A549 (cell line): ENCODE results near the gene OIP5. TPM values are rescaled to one million over a fixed set of nuclear protein-coding genes. Genes with fewer than 3 reads are reported as not detected.

Experiments
- ATAC-seq, 2 experiments: fragments of 200-7000 bp in 1 of 2; fragments of >200 bp in 1 of 2; cut with Nextera tagmentation in 1 of 2; cut with Tn5 transposase in 1 of 2; 3 replicates each; pipeline versions ENCODE4 v1.8.0 to v1.9.1; 2018 to 2020; ENCODE audit warnings: mild to moderate bottlenecking in 1 of 2, moderate library complexity in 1 of 2
- CTCF ChIA-PET: fragments of 300-600 bp; sonication (Branson Sonifier 250); formaldehyde crosslinking; extraction: SDS; loops from one replicate; lab custom pipeline; 2021; ENCODE audit warnings: antibody characterized with exemption, inconsistent platforms; lab: Yijun Ruan, JAX
- POLR2A ChIA-PET: fragments of 350-600 bp; formaldehyde crosslinking; extraction: SDS; loops from one replicate; lab custom pipeline; 2021; ENCODE audit warnings: antibody characterized with exemption, inconsistent platforms; lab: Yijun Ruan, JAX
- DNase-seq, 2 experiments: peaks; one replicate each; pipeline versions ENCODE4 v3.0.0 to v3.0.0-alpha.2; 2011 to 2016; ENCODE audit warnings: low read depth in 1 of 2, low spot score in 1 of 2
- FAIRE-seq: peaks from 2 replicates; lab custom pipeline; 2011; peaks lifted over from hg19 to GRCh38; lab: Jason Lieb, UNC
- H3K27ac ChIP-seq, 2 experiments: fragments of >200 bp; sonication (Bioruptor Twin); formaldehyde crosslinking; 3 replicates each; pipeline ENCODE4 v1.5.1; 2016 to 2017
- H3K4me1 ChIP-seq: fragments of >200 bp; sonication (Bioruptor Twin); formaldehyde crosslinking; 3 replicates; pipeline ENCODE4 v1.6.1; 2016
- H3K4me2 ChIP-seq: fragments of >200 bp; sonication (Bioruptor Twin); formaldehyde crosslinking; 3 replicates; pipeline ENCODE4 v1.6.1; 2016
- H3K4me3 ChIP-seq: fragments of >200 bp; sonication (Bioruptor Twin); formaldehyde crosslinking; 3 replicates; pipeline ENCODE4 v1.5.1; 2016
- H3K9me3 ChIP-seq: fragments of >200 bp; sonication (Bioruptor Twin); formaldehyde crosslinking; 3 replicates; pipeline ENCODE4 v1.6.1; 2016
- EHMT2 ChIP-seq: fragments of 200-600 bp; sonication (generic); IDR thresholded peaks from 2 replicates; pipeline ENCODE4 v1.6.1; 2016; ENCODE audit warnings: antibody characterized with exemption, low read depth, mild to moderate bottlenecking, moderate library complexity
- FOXS1 ChIP-seq: fragments of 250-450 bp; sonication (Bioruptor Pico); IDR thresholded peaks from 2 replicates; pipeline ENCODE4 v1.5.0; 2020; ENCODE audit warnings: mild to moderate bottlenecking, moderate library complexity
- HOXA7 ChIP-seq: fragments of 250-450 bp; sonication (Bioruptor Pico); IDR thresholded peaks from 2 replicates; pipeline ENCODE4 v1.5.0; 2020; ENCODE audit warnings: mild to moderate bottlenecking, moderate library complexity
- HOXB13 ChIP-seq: fragments of 250-450 bp; sonication (Bioruptor Pico); IDR thresholded peaks from 2 replicates; pipeline ENCODE4 v1.5.0; 2020; ENCODE audit warnings: low read depth, mild to moderate bottlenecking, moderate library complexity
- KDM1A ChIP-seq: fragments of 200-600 bp; sonication (generic); IDR thresholded peaks from 2 replicates; pipeline ENCODE4 v1.6.1; 2016; ENCODE audit warnings: low read depth, mild to moderate bottlenecking
- MAZ ChIP-seq: fragments of 150-350 bp; IDR thresholded peaks from 2 replicates; pipeline ENCODE4 v1.6.1; 2014; ENCODE audit warnings: antibody characterized with exemption, low read depth, low read length, borderline replicate concordance
- NPAS2 ChIP-seq: fragments of 250-450 bp; sonication (Bioruptor Pico); IDR thresholded peaks from 2 replicates; pipeline ENCODE4 v1.8.0; 2022; ENCODE audit warnings: mild to moderate bottlenecking, moderate library complexity, borderline replicate concordance
- NR3C1 ChIP-seq: fragments of >200 bp; sonication (Bioruptor Twin); formaldehyde crosslinking; IDR thresholded peaks from 3 replicates; pipeline ENCODE4 v1.6.1; 2017
- POLR2A ChIP-seq: IDR thresholded peaks from 2 replicates; pipeline ENCODE4 v1.6.1; 2012; ENCODE audit warnings: mild to moderate bottlenecking, low read length
- RNF2 ChIP-seq: fragments of 200-600 bp; sonication (generic); IDR thresholded peaks from 2 replicates; pipeline ENCODE4 v1.6.1; 2016; ENCODE audit warnings: low read depth, mild to moderate bottlenecking, antibody characterized with exemption, moderate library complexity, borderline replicate concordance
- TFCP2L1 ChIP-seq: fragments of 250-450 bp; sonication (Bioruptor Pico); IDR thresholded peaks from 2 replicates; pipeline ENCODE4 v1.5.0; 2021; ENCODE audit warnings: mild to moderate bottlenecking
- WGBS: methylation state at CpG from one replicate; pipeline ENCODE4 v1.1.6; 2017; ENCODE audit errors: missing lambda C conversion rate; 5-methylcytosine and 5-hydroxymethylcytosine counted together
- polyA plus RNA-seq, 4 experiments: library from polyadenylated mRNA; depleted of rRNA in 3 of 4; stranded (reverse); fragments of >200 nt; fragmentation: RNase III in 1 of 4; extraction: RNeasy Plus Mini Kit Qiagen cat#74134 plus additional on column Dnase treatment in 1 of 4; gene quantifications; 2 replicates in 3 of 4; 3 replicates in 1 of 4; pipeline ENCODE4 v1.2.3, GENCODE V29; 2011 to 2017
- TF ChIP-seq, protein P1 (sequence below): fragments of 450-650 bp; IDR thresholded peaks from 2 replicates; pipeline ENCODE4 v1.6.1; 2014; ENCODE audit warnings: antibody characterized with exemption
- TF ChIP-seq, protein P2 (sequence below): fragments of 250-450 bp; sonication (Bioruptor Pico); IDR thresholded peaks from 2 replicates; pipeline ENCODE4 v1.5.0; 2020; ENCODE audit warnings: low read depth, mild to moderate bottlenecking, moderate library complexity
- TF ChIP-seq, protein P3 (sequence below): fragments of >200 bp; sonication (Bioruptor Twin); formaldehyde crosslinking; IDR thresholded peaks from 2 replicates; pipeline ENCODE4 v1.6.1; 2016
- TF ChIP-seq, protein P4 (sequence below): fragments of 200-600 bp; sonication (generic); IDR thresholded peaks from 2 replicates; pipeline ENCODE4 v1.6.1; 2016; ENCODE audit warnings: antibody characterized with exemption, mild to moderate bottlenecking, moderate library complexity
- TF ChIP-seq, protein P5 (sequence below): IDR thresholded peaks from 2 replicates; pipeline ENCODE4 v1.6.1; 2012

OIP5 gene
- polyA plus RNA-seq, 2 of the 4 experiments (the other 2 are of a cell fraction): 21.7 to 31.4 TPM

DNA sequence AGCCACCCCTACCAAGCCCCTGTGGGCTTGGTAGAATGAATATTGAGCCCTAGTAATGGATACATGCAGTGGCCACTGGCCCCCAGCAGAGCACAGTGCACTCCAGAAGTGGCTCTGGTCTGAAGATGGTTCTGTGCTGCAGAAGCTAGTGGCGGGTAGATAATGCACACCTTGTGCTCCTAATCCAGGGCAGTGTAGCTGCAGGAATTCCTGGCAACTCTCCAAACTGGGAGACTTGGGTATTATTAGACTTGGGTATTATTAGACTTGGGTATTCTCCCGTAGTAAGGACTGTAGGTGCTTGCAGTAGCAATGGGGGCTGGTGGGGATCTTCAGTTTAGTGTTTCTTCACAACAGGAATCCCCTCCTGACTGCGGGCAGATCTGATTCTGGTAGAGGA, 35.0 kb upstream of the OIP5 start:
- ChIA-PET CTCF (no interaction called here), POLR2A (no interaction called here)
- no peaks in the 10 kb centered on the region for H3K4me1 ChIP-seq
- no peak overlapping the region for H3K4me2 ChIP-seq
- DNase-seq: no peak
- no peak for ATAC-seq
- FAIRE-seq: no peak
- H3K9me3 ChIP-seq: no peaks in the 10 kb centered on the region
- H3K4me3 ChIP-seq: no peak overlapping the region
- WGBS: 94% methylated on average over 3 of the region's 3 CpGs
- TF ChIP-seq FOXS1 (CRISPR knock-in tag): no peak
- H3K27ac ChIP-seq: no peak overlapping the region

DNA sequence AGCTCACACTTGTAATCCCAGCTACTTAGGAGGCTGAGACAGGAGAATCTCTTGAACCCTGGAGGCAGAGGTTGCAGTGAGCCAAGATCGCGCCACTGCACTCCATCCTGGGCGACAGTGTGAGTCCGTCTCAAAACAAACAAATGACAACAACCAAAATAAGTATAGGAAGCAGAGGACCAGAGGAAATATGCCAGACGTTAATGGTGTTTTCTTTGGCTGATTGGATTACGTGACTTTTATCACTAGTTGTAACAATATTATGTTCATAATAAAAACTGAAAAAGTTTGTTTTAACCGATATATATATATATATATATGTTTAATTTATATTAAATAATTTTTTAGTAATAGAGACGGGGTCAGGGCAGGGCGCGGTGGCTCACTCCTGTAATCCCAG, 22.0 kb upstream of the OIP5 start:
- FAIRE-seq: no peak
- no peak for DNase-seq
- H3K4me2 ChIP-seq: no peak overlapping the region
- POLR2A ChIA-PET: no interaction called here
- H3K9me3 ChIP-seq: no peaks in the 10 kb centered on the region
- no peaks in the 10 kb centered on the region for H3K4me1 ChIP-seq
- ATAC-seq: no peak
- CTCF ChIA-PET: no interaction called here
- H3K27ac ChIP-seq: no peak overlapping the region
- no peak for TF ChIP-seq HOXB13
- no peak overlapping the region for H3K4me3 ChIP-seq
- 94% methylated on average over 10 of the region's 10 CpGs for WGBS

DNA sequence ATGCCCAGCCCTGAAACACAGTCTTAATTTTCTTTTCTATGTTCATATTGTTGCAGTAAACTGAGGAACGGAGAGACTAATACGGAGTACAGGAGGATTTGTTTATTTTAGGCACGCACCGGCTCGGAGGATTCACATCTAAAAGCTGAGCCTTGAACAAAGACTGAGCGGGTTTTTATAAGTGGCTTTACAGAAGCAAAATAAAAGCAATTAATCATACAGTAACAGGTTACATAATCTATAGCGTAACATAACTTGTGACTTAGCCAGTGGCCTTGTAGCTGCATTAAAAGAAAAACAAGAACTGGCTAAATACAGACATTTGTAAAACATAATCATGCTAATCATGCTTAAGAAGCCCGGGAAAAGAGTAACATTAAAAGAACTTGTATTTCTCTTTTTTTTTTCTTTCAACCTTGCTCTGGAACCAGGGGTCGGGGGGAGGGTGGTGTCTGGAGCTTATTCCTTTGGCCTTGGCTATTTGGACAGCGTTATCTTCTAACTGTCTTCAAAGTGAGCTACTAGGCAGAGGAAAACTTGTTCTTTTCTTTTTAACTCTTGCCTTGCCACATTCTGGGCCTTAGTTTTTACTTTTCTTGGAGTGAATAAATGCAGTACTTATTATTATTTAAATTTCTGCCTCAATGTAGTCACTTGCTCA, 17.8 kb upstream of the OIP5 start:
- Histone ChIP-seq H3K4me2 (no peak overlapping the region), H3K27ac (no peak overlapping the region), H3K4me3 (no peak overlapping the region), H3K9me3 (no peaks in the 10 kb centered on the region), H3K4me1 (no peaks in the 10 kb centered on the region)
- WGBS: 89% methylated on average over 10 of the region's 10 CpGs
- no peak for DNase-seq
- no peak for FAIRE-seq
- CTCF ChIA-PET: no interaction called here
- POLR2A ChIA-PET: interaction anchor here (1.0 kb wide), 1 partner anchor 18 kb away, joined by 3 read pairs; the partner anchor contains the start of genes NUSAP1 and OIP5
- no peak for ATAC-seq
- TF ChIP-seq, protein P1, sequence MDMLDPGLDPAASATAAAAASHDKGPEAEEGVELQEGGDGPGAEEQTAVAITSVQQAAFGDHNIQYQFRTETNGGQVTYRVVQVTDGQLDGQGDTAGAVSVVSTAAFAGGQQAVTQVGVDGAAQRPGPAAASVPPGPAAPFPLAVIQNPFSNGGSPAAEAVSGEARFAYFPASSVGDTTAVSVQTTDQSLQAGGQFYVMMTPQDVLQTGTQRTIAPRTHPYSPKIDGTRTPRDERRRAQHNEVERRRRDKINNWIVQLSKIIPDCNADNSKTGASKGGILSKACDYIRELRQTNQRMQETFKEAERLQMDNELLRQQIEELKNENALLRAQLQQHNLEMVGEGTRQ: no peak
- TF ChIP-seq, protein P2, sequence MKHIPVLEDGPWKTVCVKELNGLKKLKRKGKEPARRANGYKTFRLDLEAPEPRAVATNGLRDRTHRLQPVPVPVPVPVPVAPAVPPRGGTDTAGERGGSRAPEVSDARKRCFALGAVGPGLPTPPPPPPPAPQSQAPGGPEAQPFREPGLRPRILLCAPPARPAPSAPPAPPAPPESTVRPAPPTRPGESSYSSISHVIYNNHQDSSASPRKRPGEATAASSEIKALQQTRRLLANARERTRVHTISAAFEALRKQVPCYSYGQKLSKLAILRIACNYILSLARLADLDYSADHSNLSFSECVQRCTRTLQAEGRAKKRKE (CRISPR knock-in tag): no peak
- no peak for TF ChIP-seq NPAS2
- no peak for TF ChIP-seq HOXA7 (CRISPR knock-in tag)
- no peak for TF ChIP-seq MAZ
- no peak for TF ChIP-seq EHMT2
- TF ChIP-seq, protein P3, sequence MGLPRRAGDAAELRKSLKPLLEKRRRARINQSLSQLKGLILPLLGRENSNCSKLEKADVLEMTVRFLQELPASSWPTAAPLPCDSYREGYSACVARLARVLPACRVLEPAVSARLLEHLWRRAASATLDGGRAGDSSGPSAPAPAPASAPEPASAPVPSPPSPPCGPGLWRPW: no peak
- no peak for TF ChIP-seq RNF2
- TF ChIP-seq, protein P4, sequence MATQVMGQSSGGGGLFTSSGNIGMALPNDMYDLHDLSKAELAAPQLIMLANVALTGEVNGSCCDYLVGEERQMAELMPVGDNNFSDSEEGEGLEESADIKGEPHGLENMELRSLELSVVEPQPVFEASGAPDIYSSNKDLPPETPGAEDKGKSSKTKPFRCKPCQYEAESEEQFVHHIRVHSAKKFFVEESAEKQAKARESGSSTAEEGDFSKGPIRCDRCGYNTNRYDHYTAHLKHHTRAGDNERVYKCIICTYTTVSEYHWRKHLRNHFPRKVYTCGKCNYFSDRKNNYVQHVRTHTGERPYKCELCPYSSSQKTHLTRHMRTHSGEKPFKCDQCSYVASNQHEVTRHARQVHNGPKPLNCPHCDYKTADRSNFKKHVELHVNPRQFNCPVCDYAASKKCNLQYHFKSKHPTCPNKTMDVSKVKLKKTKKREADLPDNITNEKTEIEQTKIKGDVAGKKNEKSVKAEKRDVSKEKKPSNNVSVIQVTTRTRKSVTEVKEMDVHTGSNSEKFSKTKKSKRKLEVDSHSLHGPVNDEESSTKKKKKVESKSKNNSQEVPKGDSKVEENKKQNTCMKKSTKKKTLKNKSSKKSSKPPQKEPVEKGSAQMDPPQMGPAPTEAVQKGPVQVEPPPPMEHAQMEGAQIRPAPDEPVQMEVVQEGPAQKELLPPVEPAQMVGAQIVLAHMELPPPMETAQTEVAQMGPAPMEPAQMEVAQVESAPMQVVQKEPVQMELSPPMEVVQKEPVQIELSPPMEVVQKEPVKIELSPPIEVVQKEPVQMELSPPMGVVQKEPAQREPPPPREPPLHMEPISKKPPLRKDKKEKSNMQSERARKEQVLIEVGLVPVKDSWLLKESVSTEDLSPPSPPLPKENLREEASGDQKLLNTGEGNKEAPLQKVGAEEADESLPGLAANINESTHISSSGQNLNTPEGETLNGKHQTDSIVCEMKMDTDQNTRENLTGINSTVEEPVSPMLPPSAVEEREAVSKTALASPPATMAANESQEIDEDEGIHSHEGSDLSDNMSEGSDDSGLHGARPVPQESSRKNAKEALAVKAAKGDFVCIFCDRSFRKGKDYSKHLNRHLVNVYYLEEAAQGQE: no peak
- no peak for TF ChIP-seq TFCP2L1 (CRISPR knock-in tag)
- TF ChIP-seq POLR2A: no peak
- TF ChIP-seq, protein P5, sequence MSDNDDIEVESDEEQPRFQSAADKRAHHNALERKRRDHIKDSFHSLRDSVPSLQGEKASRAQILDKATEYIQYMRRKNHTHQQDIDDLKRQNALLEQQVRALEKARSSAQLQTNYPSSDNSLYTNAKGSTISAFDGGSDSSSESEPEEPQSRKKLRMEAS: no peak
- TF ChIP-seq NR3C1: no peak
- TF ChIP-seq KDM1A: no peak
